ENCODE measurements around the gene RGS7.
"Not testable (repeated sequence)": the region's sequence is repeated elsewhere in the genome, so short reads cannot be mapped to it uniquely, and the experiment has no call there.

The RGS7 gene

GRCh38 chr1:241271427-241271826 lies 85.6 kb downstream of the RGS7 start:
- no peak for DNase-seq (ENCODE audit: low read depth)

- no peak for DNase-seq (ENCODE audit: low read depth)
These were observed 87.0 kb downstream of the RGS7 start for GRCh38 chr1:241270016-241270415.

GRCh38 chr1:241269116-241269515 lies 87.9 kb downstream of the RGS7 start:
- DNase-seq (ENCODE audit: low read depth): no peak

GRCh38 chr1:241266121-241266520 lies 90.9 kb downstream of the RGS7 start:
- DNase-seq (ENCODE audit: low read depth): no peak

- DNase-seq (ENCODE audit: low read depth): no peak
These were observed 91.6 kb downstream of the RGS7 start for GRCh38 chr1:241265428-241265827.

GRCh38 chr1:241263346-241263745 lies 93.7 kb downstream of the RGS7 start:
- DNase-seq (ENCODE audit: low read depth): no peak

GRCh38 chr1:241253471-241253870 lies 103.5 kb downstream of the RGS7 start:
- peak; percentile 14 for DNase-seq (ENCODE audit: low read depth)

GRCh38 chr1:241250465-241250864 lies 106.5 kb downstream of the RGS7 start:
- no peak for DNase-seq (ENCODE audit: low read depth)

GRCh38 chr1:241240069-241240468 lies 116.9 kb downstream of the RGS7 start:
- DNase-seq (ENCODE audit: low read depth): no peak

GRCh38 chr1:241237873-241238272 lies 119.1 kb downstream of the RGS7 start:
- no peak for DNase-seq (ENCODE audit: low read depth)

- DNase-seq (ENCODE audit: low read depth): no peak
These were observed 121.6 kb downstream of the RGS7 start for GRCh38 chr1:241235256-241235897.

GRCh38 chr1:241229711-241230110 lies 127.3 kb downstream of the RGS7 start:
- DNase-seq (ENCODE audit: low read depth): no peak

GRCh38 chr1:241229216-241229615 lies 127.8 kb downstream of the RGS7 start:
- no peak for DNase-seq (ENCODE audit: low read depth)

- DNase-seq (ENCODE audit: low read depth): no peak
These were observed 128.7 kb downstream of the RGS7 start for GRCh38 chr1:241228339-241228738.

GRCh38 chr1:241225741-241226140 lies 131.3 kb downstream of the RGS7 start:
- no peak for DNase-seq (ENCODE audit: low read depth)

- DNase-seq (ENCODE audit: low read depth): not testable (repeated sequence)
These were observed 132.8 kb downstream of the RGS7 start for GRCh38 chr1:241224189-241224588.

- not testable (repeated sequence) for DNase-seq (ENCODE audit: low read depth)
These were observed 134.2 kb downstream of the RGS7 start for GRCh38 chr1:241222813-241223212.

GRCh38 chr1:241221319-241221718 lies 135.7 kb downstream of the RGS7 start:
- DNase-seq (ENCODE audit: low read depth): no peak

- DNase-seq (ENCODE audit: low read depth): not testable (repeated sequence)
These were observed 136.1 kb downstream of the RGS7 start for GRCh38 chr1:241220913-241221312.

GRCh38 chr1:241219449-241219848 lies 137.6 kb downstream of the RGS7 start:
- DNase-seq (ENCODE audit: low read depth): no peak

- DNase-seq (ENCODE audit: low read depth): no peak
These were observed 139.5 kb downstream of the RGS7 start for GRCh38 chr1:241217516-241217915.

GRCh38 chr1:241215683-241216082 lies 141.3 kb downstream of the RGS7 start:
- no peak for DNase-seq (ENCODE audit: low read depth)

- no peak for DNase-seq (ENCODE audit: low read depth)
These were observed 141.8 kb downstream of the RGS7 start for GRCh38 chr1:241215203-241215602.

- no peak for DNase-seq (ENCODE audit: low read depth)
These were observed 143.9 kb downstream of the RGS7 start for GRCh38 chr1:241213139-241213538.
